Measurements from ENCODE around the gene CTSL.

CTSL gene

GRCh38 chr9:87776481-87777379, 50.8 kb downstream of the CTSL start:
- POLR2A ChIA-PET, result no interaction called here
- TF ChIP-seq SP1 (IDR thresholded peaks at IDR 0.05), result no peak
- no peak for TF ChIP-seq L3MBTL2 (conservative IDR thresholded peaks at IDR 0.05)
- TF ChIP-seq, protein P1, sequence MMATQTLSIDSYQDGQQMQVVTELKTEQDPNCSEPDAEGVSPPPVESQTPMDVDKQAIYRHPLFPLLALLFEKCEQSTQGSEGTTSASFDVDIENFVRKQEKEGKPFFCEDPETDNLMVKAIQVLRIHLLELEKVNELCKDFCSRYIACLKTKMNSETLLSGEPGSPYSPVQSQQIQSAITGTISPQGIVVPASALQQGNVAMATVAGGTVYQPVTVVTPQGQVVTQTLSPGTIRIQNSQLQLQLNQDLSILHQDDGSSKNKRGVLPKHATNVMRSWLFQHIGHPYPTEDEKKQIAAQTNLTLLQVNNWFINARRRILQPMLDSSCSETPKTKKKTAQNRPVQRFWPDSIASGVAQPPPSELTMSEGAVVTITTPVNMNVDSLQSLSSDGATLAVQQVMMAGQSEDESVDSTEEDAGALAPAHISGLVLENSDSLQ (IDR thresholded peaks at IDR 0.05), result no peak
- no peak for TF ChIP-seq ELF4 (IDR thresholded peaks at IDR 0.05)
- no peak for TF ChIP-seq TARDBP (IDR thresholded peaks at IDR 0.05)
- TF ChIP-seq FOXM1 (IDR thresholded peaks at IDR 0.05; ENCODE audit: borderline replicate concordance), result no peak
- TF ChIP-seq FOXK2 (IDR thresholded peaks at IDR 0.05), result no peak
- no peak for TF ChIP-seq ARNT (IDR thresholded peaks at IDR 0.05)
- TF ChIP-seq NFRKB (IDR thresholded peaks at IDR 0.05), result no peak
- TF ChIP-seq HDGF (IDR thresholded peaks at IDR 0.05; ENCODE audit: borderline replicate concordance), result no peak
- no peak for TF ChIP-seq SUZ12 (IDR thresholded peaks at IDR 0.05)
- no peak for TF ChIP-seq LEF1 (IDR thresholded peaks at IDR 0.05; ENCODE audit: borderline replicate concordance)
- TF ChIP-seq ZNF384 (IDR thresholded peaks at IDR 0.05), result no peak
- no peak for TF ChIP-seq CTBP1 (IDR thresholded peaks at IDR 0.05; ENCODE audit: borderline replicate concordance)
- CTCF ChIA-PET, result interaction anchor here (0.7 kb wide), 1 partner anchor 43 kb away, joined by 3 read pairs; no protein-coding TSS in a partner anchor
- DNase-seq (ENCODE audit: extremely low spot score), result no peak

- ChIA-PET CTCF (no interaction called here), POLR2A (no interaction called here)
- TF ChIP-seq, protein P1 (IDR thresholded peaks at IDR 0.05), result no peak
- TF ChIP-seq HDGF (IDR thresholded peaks at IDR 0.05; ENCODE audit: borderline replicate concordance) (no peak), LEF1 (IDR thresholded peaks at IDR 0.05; ENCODE audit: borderline replicate concordance) (no peak), ARNT (IDR thresholded peaks at IDR 0.05) (no peak), TARDBP (IDR thresholded peaks at IDR 0.05) (no peak), FOXA1 (IDR thresholded peaks at IDR 0.05) (no peak)
- DNase-seq (ENCODE audit: extremely low spot score), result no peak
Measured at GRCh38 chr9:87778996-87779395, 53.1 kb downstream of the CTSL start.
